HEK293 (cell line): ENCODE measurements around the gene SEMA3G.

Experiments
- CTCF ChIA-PET: fragments of 350-600 bp; formaldehyde crosslinking; extraction: SDS; loops from one replicate; lab custom pipeline; 2021; ENCODE audit warnings: antibody characterized with exemption; lab: Yijun Ruan, JAX
- POLR2A ChIA-PET: fragments of 300-600 bp; formaldehyde crosslinking; extraction: SDS; loops from one replicate; lab custom pipeline; 2020; ENCODE audit warnings: antibody characterized with exemption, inconsistent platforms; lab: Yijun Ruan, JAX
- H3K27ac ChIP-seq: fragments of 200-500 bp; sonication (Bioruptor generic); 2 replicates; pipeline ENCODE4 v1.5.1; 2014; ENCODE audit warnings: low read depth, low read length, control low read depth, inconsistent platforms; ENCODE audit errors: extremely low read depth
- H3K36me3 ChIP-seq, 2 experiments: fragments of 200-500 bp in 1 of 2; sonication (Bioruptor generic) in 1 of 2; 1 replicate in 1 of 2; 2 replicates in 1 of 2; pipeline ENCODE4 v1.5.1; 2014 to 2017; ENCODE audit warnings: inconsistent platforms in 2 of 2, low read length in 2 of 2; ENCODE audit not compliant: control insufficient read depth in 2 of 2, insufficient read depth in 1 of 2
- H3K4me1 ChIP-seq: fragments of 200-500 bp; sonication (Bioruptor generic); 2 replicates; pipeline ENCODE4 v1.5.1; 2014; ENCODE audit warnings: mild to moderate bottlenecking, low read length, inconsistent platforms; ENCODE audit not compliant: control insufficient read depth, insufficient read depth
- H3K4me3 ChIP-seq: 2 replicates; pipeline ENCODE4 v1.5.1; 2011; ENCODE audit warnings: low read depth, mild to moderate bottlenecking, control low read depth, low read length, moderate library complexity
- H3K9me3 ChIP-seq: fragments of 200-500 bp; sonication (Bioruptor generic); 2 replicates; pipeline ENCODE4 v1.5.1; 2014; ENCODE audit warnings: low read depth, low read length, inconsistent platforms; ENCODE audit not compliant: control insufficient read depth, insufficient read depth
- HOXC10 ChIP-seq: sonication (generic); formaldehyde crosslinking; IDR thresholded peaks from 2 replicates; pipeline ENCODE4 v1.8.1; 2023; ENCODE audit warnings: mild to moderate bottlenecking, missing genetic modification reagents
- KLF16 ChIP-seq: fragments of 450-650 bp; formaldehyde crosslinking; IDR thresholded peaks from 2 replicates; pipeline ENCODE4 v1.5.1; 2017; ENCODE audit warnings: missing biosample characterization, missing genetic modification characterization
- SP2 ChIP-seq: fragments of 450-650 bp; formaldehyde crosslinking; IDR thresholded peaks from 2 replicates; pipeline ENCODE4 v1.5.1; 2016; ENCODE audit warnings: missing biosample characterization, missing genetic modification characterization
- SP3 ChIP-seq: fragments of 450-650 bp; formaldehyde crosslinking; IDR thresholded peaks from 2 replicates; pipeline ENCODE4 v1.5.1; 2016; ENCODE audit warnings: missing biosample characterization, missing genetic modification characterization
- ZBTB26 ChIP-seq: fragments of 450-650 bp; formaldehyde crosslinking; optimal IDR thresholded peaks from 2 replicates; pipeline ENCODE3; 2016; ENCODE audit warnings: missing biosample characterization, mild to moderate bottlenecking, missing genetic modification characterization
- ZBTB8A ChIP-seq: fragments of 450-650 bp; formaldehyde crosslinking; IDR thresholded peaks from 2 replicates; pipeline ENCODE4 v1.5.1; 2016; ENCODE audit warnings: missing biosample characterization, missing genetic modification characterization
- ZNF10 ChIP-seq: fragments of 450-650 bp; formaldehyde crosslinking; IDR thresholded peaks from 2 replicates; pipeline ENCODE4 v1.5.1; 2017; ENCODE audit warnings: missing biosample characterization, missing genetic modification characterization
- ZNF146 ChIP-seq: fragments of 450-650 bp; formaldehyde crosslinking; IDR thresholded peaks from 2 replicates; pipeline ENCODE4 v1.5.1; 2016; ENCODE audit warnings: missing biosample characterization, missing genetic modification characterization
- ZNF2 ChIP-seq: fragments of 450-650 bp; formaldehyde crosslinking; IDR thresholded peaks from 2 replicates; pipeline ENCODE4 v1.5.1; 2016; ENCODE audit warnings: missing biosample characterization, missing genetic modification characterization
- ZNF202 ChIP-seq: fragments of 450-650 bp; formaldehyde crosslinking; IDR thresholded peaks from 2 replicates; pipeline ENCODE4 v1.5.1; 2016; ENCODE audit warnings: missing biosample characterization, missing genetic modification characterization, borderline replicate concordance
- ZNF274 ChIP-seq, 2 experiments: fragments of 200-500 bp in 1 of 2; fragments of 450-650 bp in 1 of 2; sonication (Bioruptor generic) in 1 of 2; formaldehyde crosslinking in 1 of 2; IDR thresholded peaks; 2 replicates each; pipeline versions ENCODE4 v1.5.1 to v1.6.1; 2014 to 2016; ENCODE audit warnings: borderline replicate concordance in 1 of 2, inconsistent platforms in 1 of 2, low read length in 1 of 2, missing biosample characterization in 1 of 2, missing genetic modification characterization in 1 of 2
- ZNF302 ChIP-seq: fragments of 450-650 bp; formaldehyde crosslinking; IDR thresholded peaks from 2 replicates; pipeline ENCODE4 v1.5.1; 2016; ENCODE audit warnings: missing biosample characterization, missing genetic modification characterization, low read depth
- ZNF366 ChIP-seq: fragments of 450-650 bp; formaldehyde crosslinking; conservative IDR thresholded peaks from 2 replicates; pipeline ENCODE4 v1.5.1; 2016; ENCODE audit warnings: missing biosample characterization, missing genetic modification characterization
- ZNF37A ChIP-seq: fragments of 450-650 bp; IDR thresholded peaks from 2 replicates; pipeline ENCODE4 v1.5.1; 2018; ENCODE audit warnings: missing biosample characterization, missing genetic modification characterization
- ZNF513 ChIP-seq: fragments of 450-650 bp; IDR thresholded peaks from 2 replicates; pipeline ENCODE4 v1.5.1; 2018; ENCODE audit warnings: missing biosample characterization, missing genetic modification characterization
- ZNF518A ChIP-seq: fragments of 450-650 bp; formaldehyde crosslinking; conservative IDR thresholded peaks from 2 replicates; pipeline ENCODE4 v1.5.1; 2016; ENCODE audit warnings: low read depth, missing biosample characterization, missing genetic modification characterization
- ZNF529 ChIP-seq: fragments of 450-650 bp; formaldehyde crosslinking; IDR thresholded peaks from 2 replicates; pipeline ENCODE4 v1.5.1; 2017; ENCODE audit warnings: missing genetic modification characterization, missing biosample characterization; ENCODE audit not compliant: insufficient replicate concordance
- ZNF530 ChIP-seq: fragments of 450-650 bp; formaldehyde crosslinking; IDR thresholded peaks from 2 replicates; pipeline ENCODE4 v1.5.1; 2016; ENCODE audit warnings: low read depth, missing biosample characterization, missing genetic modification characterization
- ZNF544 ChIP-seq: fragments of 450-650 bp; formaldehyde crosslinking; IDR thresholded peaks from 2 replicates; pipeline ENCODE4 v1.5.0; 2017; ENCODE audit warnings: missing biosample characterization, missing genetic modification characterization
- ZNF555 ChIP-seq: fragments of 450-650 bp; formaldehyde crosslinking; conservative IDR thresholded peaks from 2 replicates; pipeline ENCODE4 v1.5.1; 2017; ENCODE audit warnings: missing biosample characterization, mild to moderate bottlenecking, missing genetic modification characterization, inconsistent platforms
- ZNF600 ChIP-seq: fragments of 450-650 bp; formaldehyde crosslinking; IDR thresholded peaks from 2 replicates; pipeline ENCODE4 v1.5.1; 2016; ENCODE audit warnings: missing biosample characterization, missing genetic modification characterization
- ZNF677 ChIP-seq: fragments of 450-650 bp; IDR thresholded peaks from 2 replicates; pipeline ENCODE4 v1.5.0; 2018; ENCODE audit warnings: missing biosample characterization, mild to moderate bottlenecking, missing genetic modification characterization, moderate library complexity
- ZNF747 ChIP-seq: fragments of 450-650 bp; formaldehyde crosslinking; IDR thresholded peaks from 2 replicates; pipeline ENCODE4 v1.5.1; 2016; ENCODE audit warnings: missing biosample characterization, missing genetic modification characterization
- ZNF768 ChIP-seq: fragments of 450-650 bp; formaldehyde crosslinking; IDR thresholded peaks from 2 replicates; pipeline ENCODE4 v1.5.1; 2018; ENCODE audit warnings: missing biosample characterization, mild to moderate bottlenecking, missing genetic modification characterization
- TF ChIP-seq, protein P1 (sequence below): IDR thresholded peaks from 2 replicates; pipeline ENCODE4 v1.6.1; 2011; ENCODE audit warnings: mild to moderate bottlenecking, low read depth, low read length, borderline replicate concordance
- TF ChIP-seq, protein P2 (sequence below): fragments of 450-650 bp; formaldehyde crosslinking; IDR thresholded peaks from 2 replicates; pipeline ENCODE4 v1.5.1; 2017; ENCODE audit warnings: missing biosample characterization, mild to moderate bottlenecking, missing genetic modification characterization, moderate library complexity

The SEMA3G gene

GRCh38 chr3:52402706-52403270 lies 42.1 kb downstream of the SEMA3G start (continued):
- TF ChIP-seq ZNF518A (tag by site-specific recombination) (no peak), ZNF529 (tag by site-specific recombination) (no peak), ZNF2 (tag by site-specific recombination) (no peak), ZNF600 (tag by site-specific recombination) (no peak), ZNF555 (no peak), ZNF10 (tag by site-specific recombination) (no peak), ZNF146 (tag by site-specific recombination) (no peak)
- TF ChIP-seq, protein P1, sequence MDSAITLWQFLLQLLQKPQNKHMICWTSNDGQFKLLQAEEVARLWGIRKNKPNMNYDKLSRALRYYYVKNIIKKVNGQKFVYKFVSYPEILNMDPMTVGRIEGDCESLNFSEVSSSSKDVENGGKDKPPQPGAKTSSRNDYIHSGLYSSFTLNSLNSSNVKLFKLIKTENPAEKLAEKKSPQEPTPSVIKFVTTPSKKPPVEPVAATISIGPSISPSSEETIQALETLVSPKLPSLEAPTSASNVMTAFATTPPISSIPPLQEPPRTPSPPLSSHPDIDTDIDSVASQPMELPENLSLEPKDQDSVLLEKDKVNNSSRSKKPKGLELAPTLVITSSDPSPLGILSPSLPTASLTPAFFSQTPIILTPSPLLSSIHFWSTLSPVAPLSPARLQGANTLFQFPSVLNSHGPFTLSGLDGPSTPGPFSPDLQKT = no peak
- TF ChIP-seq, all 188 proteins: peak for 0

- CTCF ChIA-PET = no interaction called here
- no peak for TF ChIP-seq ZNF302 (tag by site-specific recombination)
- no peak for TF ChIP-seq ZNF677 (tag by site-specific recombination)
- no peak for TF ChIP-seq ZNF37A
- TF ChIP-seq HOXC10 = no peak
- TF ChIP-seq SP2 (tag by site-specific recombination) = no peak
- TF ChIP-seq ZNF513 (tag by site-specific recombination) = no peak
- TF ChIP-seq ZNF274 (IDR thresholded peaks at IDR 0.05; ENCODE audit: low read length) = no peak
- TF ChIP-seq ZNF274 (tag by site-specific recombination; IDR thresholded peaks at IDR 0.05; ENCODE audit: borderline replicate concordance) = no peak
- TF ChIP-seq ZBTB26 (tag by site-specific recombination) = no peak
- no peak for TF ChIP-seq ZNF202 (tag by site-specific recombination)
- TF ChIP-seq, protein P2, sequence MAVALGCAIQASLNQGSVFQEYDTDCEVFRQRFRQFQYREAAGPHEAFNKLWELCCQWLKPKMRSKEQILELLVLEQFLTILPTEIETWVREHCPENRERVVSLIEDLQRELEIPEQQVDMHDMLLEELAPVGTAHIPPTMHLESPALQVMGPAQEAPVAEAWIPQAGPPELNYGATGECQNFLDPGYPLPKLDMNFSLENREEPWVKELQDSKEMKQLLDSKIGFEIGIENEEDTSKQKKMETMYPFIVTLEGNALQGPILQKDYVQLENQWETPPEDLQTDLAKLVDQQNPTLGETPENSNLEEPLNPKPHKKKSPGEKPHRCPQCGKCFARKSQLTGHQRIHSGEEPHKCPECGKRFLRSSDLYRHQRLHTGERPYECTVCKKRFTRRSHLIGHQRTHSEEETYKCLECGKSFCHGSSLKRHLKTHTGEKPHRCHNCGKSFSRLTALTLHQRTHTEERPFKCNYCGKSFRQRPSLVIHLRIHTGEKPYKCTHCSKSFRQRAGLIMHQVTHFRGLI (tag by site-specific recombination) = no peak
- no peak for TF ChIP-seq ZNF768 (tag by site-specific recombination)
- TF ChIP-seq ZNF747 (tag by site-specific recombination) = no peak
- TF ChIP-seq ZNF544 (tag by site-specific recombination) = no peak
- TF ChIP-seq ZBTB8A (tag by site-specific recombination) = no peak
- TF ChIP-seq KLF16 (tag by site-specific recombination) = no peak
- no peak for TF ChIP-seq SP3 (tag by site-specific recombination)
- TF ChIP-seq ZNF2 (tag by site-specific recombination) = no peak
- no peak for TF ChIP-seq ZNF366 (tag by site-specific recombination)
- no peak for TF ChIP-seq ZNF530 (tag by site-specific recombination)
- TF ChIP-seq, all 188 proteins: peak for 0
- peaks cover 0 to 86% of the 10 kb centered on the region in 2 experiments; a peak in 1 of 3 replicates for H3K36me3 ChIP-seq
- H3K9me3 ChIP-seq = no peaks in the 10 kb centered on the region
- POLR2A ChIA-PET = interaction anchor here (1.1 kb wide), 1 partner anchor 17 kb away, joined by 3 read pairs; no protein-coding TSS in a partner anchor
- H3K4me3 ChIP-seq = no peak overlapping the region
- no peaks in the 10 kb centered on the region for H3K4me1 ChIP-seq
- no peak overlapping the region for H3K27ac ChIP-seq
Observed at GRCh38 chr3:52402101-52402521, 42.8 kb downstream of the SEMA3G start.
